Measurements from ENCODE around the gene GTPBP4.
"Not testable (repeated sequence)": the region's sequence is repeated elsewhere in the genome, so short reads cannot be mapped to it uniquely, and the experiment has no call there.

GTPBP4 gene

GRCh38 chr10:1047937-1048336, 59.7 kb downstream of the GTPBP4 start:
- peak overlapping the region; percentile 99 for H3K4me3 ChIP-seq (ENCODE audit: low read length)
- no peak for DNase-seq (ENCODE audit: low read depth, low spot score)

- peak overlapping the region; percentile 99 for H3K4me3 ChIP-seq (ENCODE audit: low read length)
These were observed 60.1 kb downstream of the GTPBP4 start for GRCh38 chr10:1048349-1048731.

GRCh38 chr10:1048732-1049424, 60.6 kb downstream of the GTPBP4 start, which contains the start of gene IDI1:
TSS of gene IDI1 (minus strand) at chr10:1049119. CDS start at chr10:1049003, 116 bp downstream.
- H3K4me3 ChIP-seq (ENCODE audit: low read length): peak within 1 kb of the TSS; percentile 99
- DNase-seq (ENCODE audit: low read depth, low spot score): peak; percentile 98

More at GRCh38 chr10:1048349-1048731, 60.1 kb downstream of the GTPBP4 start:
- no peak for DNase-seq (ENCODE audit: low read depth, low spot score)

GRCh38 chr10:1049425-1049958, 61.3 kb downstream of the GTPBP4 start:
- DNase-seq (ENCODE audit: low read depth, low spot score): no peak
- H3K4me3 ChIP-seq (ENCODE audit: low read length): peak overlapping the region; percentile 99

- peak overlapping the region; percentile 99 for H3K4me3 ChIP-seq (ENCODE audit: low read length)
- peak; percentile 57 for DNase-seq (ENCODE audit: low read depth, low spot score)
These were observed 61.9 kb downstream of the GTPBP4 start for GRCh38 chr10:1050145-1050544.

GRCh38 chr10:1050554-1050953, 62.3 kb downstream of the GTPBP4 start:
- DNase-seq (ENCODE audit: low read depth, low spot score): no peak
- H3K4me3 ChIP-seq (ENCODE audit: low read length): peak overlapping the region; percentile 99

- H3K4me3 ChIP-seq (ENCODE audit: low read length): no peak overlapping the region; the same call in 1 of the 2 replicates
These were observed 66.5 kb downstream of the GTPBP4 start for GRCh38 chr10:1054684-1055083.

GRCh38 chr10:1056326-1057105, 68.3 kb downstream of the GTPBP4 start, which contains the start of gene WDR37:
TSS of gene WDR37 (plus strand) at chr10:1056385. CDS start at chr10:1072156, 15,771 bp downstream.
- DNase-seq (ENCODE audit: low read depth, low spot score): peak; percentile 70
- peak within 1 kb of the TSS; percentile 89 for H3K4me3 ChIP-seq (ENCODE audit: low read length)

More at GRCh38 chr10:1054684-1055083, 66.5 kb downstream of the GTPBP4 start:
- DNase-seq (ENCODE audit: low read depth, low spot score): no peak

- DNase-seq (ENCODE audit: low read depth, low spot score): no peak
- peak overlapping the region; percentile 89 for H3K4me3 ChIP-seq (ENCODE audit: low read length)
These were observed 68.9 kb downstream of the GTPBP4 start for GRCh38 chr10:1057106-1057657.

GRCh38 chr10:1058017-1058416, 69.8 kb downstream of the GTPBP4 start:
- peak overlapping the region; percentile 89 for H3K4me3 ChIP-seq (ENCODE audit: low read length)

GRCh38 chr10:1059902-1060301, 71.7 kb downstream of the GTPBP4 start:
- H3K4me3 ChIP-seq (ENCODE audit: low read length): no peak overlapping the region
- no peak for DNase-seq (ENCODE audit: low read depth, low spot score)

More at GRCh38 chr10:1058017-1058416, 69.8 kb downstream of the GTPBP4 start:
- no peak for DNase-seq (ENCODE audit: low read depth, low spot score)

GRCh38 chr10:1061930-1062774, 73.9 kb downstream of the GTPBP4 start:
- H3K4me3 ChIP-seq (ENCODE audit: low read length): peak overlapping the region; percentile 28
- peak; percentile 72 for DNase-seq (ENCODE audit: low read depth, low spot score)

GRCh38 chr10:1063232-1063865, 75.1 kb downstream of the GTPBP4 start:
- no peak overlapping the region for H3K4me3 ChIP-seq (ENCODE audit: low read length)
- no peak for DNase-seq (ENCODE audit: low read depth, low spot score)

- no peak overlapping the region for H3K4me3 ChIP-seq (ENCODE audit: low read length)
- no peak for DNase-seq (ENCODE audit: low read depth, low spot score)
These were observed 76.7 kb downstream of the GTPBP4 start for GRCh38 chr10:1064964-1065247.

GRCh38 chr10:1066734-1067133, 78.5 kb downstream of the GTPBP4 start:
- not testable (repeated sequence) for H3K4me3 ChIP-seq (ENCODE audit: low read length); DNase-seq (ENCODE audit: low read depth, low spot score)

GRCh38 chr10:1068380-1069361, 80.4 kb downstream of the GTPBP4 start:
- DNase-seq (ENCODE audit: low read depth, low spot score): no peak
- H3K4me3 ChIP-seq (ENCODE audit: low read length): no peak overlapping the region
